GM10847 (cell line): Measurements from ENCODE around the gene IL12RB1.

Source experiments
- POLR2A ChIP-seq: IDR thresholded peaks from 2 replicates; pipeline ENCODE4 v1.6.1; 2011; ENCODE audit not compliant: insufficient read length; ENCODE audit errors: extremely low read depth

IL12RB1 gene

DNA sequence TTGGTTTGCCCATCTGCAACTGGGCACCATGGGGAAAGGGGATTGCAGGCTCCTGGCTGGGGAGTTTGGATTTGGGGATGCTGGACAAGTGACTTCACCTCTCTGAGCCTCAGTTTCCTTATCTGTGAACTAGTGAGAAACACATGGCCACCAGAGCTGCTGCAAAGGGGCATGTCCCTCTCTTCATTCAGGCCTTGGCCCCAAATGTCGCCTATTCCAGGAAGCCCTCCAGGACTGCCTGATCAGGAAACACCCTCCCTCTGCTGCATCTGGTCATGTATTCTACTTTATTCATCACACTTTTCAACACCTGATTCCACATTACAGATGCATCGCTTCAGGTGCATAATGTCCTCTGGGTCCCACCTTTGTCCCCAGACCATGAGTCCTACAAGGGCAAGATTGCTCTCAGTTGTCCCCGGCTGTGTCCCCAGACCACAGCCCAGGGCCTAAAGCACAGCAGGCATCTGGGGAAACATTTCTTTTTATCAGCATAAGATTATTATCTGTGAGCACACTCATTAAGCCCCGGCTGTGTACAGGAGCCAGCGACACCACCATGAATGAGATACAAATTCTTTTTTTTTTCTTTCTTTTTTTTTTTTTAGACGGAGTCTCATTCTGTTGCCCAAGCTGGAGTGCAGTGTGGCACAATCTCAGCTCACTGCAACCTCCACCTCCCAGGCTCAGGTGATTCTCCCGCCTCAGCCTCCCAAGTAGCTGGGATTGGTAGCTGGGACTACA, 41.3 kb downstream of the IL12RB1 start:
- no peak for TF ChIP-seq POLR2A

DNA sequence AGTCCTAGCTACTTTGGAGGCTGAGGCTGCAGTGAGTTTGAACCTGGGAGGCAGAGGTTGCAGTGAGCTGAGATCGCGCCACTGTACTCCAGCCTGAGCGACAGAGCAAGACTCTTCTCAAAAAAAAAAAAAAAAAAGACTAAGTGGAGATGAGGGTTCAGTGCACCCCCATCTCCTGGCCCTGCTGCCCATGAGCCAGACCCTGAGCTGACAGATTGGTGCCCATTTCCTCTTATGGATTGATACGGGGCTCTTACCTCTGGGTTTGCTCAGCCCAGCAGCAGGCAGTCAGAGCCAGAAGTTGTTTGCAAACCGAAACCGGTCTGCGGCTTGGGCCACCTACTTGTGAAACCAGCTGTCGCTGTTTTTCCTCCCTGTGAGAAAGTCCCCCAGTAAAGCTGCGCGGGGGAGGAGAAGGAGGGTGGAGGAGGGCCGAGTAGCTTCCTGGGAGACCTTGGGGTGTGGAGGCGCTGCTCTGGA, 41.9 kb downstream of the IL12RB1 start:
- TF ChIP-seq POLR2A, result no peak

DNA sequence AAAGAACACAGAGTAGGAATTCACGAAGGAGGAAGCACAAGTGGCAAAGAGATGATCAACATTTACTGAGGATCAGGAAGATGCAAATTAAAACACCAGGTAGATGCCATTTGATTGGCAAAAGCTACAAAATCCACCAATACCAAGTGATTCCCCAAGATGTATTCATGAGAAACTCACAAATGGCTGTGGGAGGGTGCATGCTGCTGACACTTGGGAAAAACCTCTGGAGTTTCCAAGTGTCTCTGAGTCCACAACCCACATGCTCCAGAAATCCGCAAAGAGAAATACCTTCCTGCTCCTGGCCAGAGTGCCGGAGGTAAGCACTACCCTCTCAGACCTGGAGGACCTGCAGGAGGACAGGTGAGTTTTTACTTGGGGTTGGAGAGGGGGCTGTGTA, 43.1 kb downstream of the IL12RB1 start:
- TF ChIP-seq POLR2A, result no peak

DNA sequence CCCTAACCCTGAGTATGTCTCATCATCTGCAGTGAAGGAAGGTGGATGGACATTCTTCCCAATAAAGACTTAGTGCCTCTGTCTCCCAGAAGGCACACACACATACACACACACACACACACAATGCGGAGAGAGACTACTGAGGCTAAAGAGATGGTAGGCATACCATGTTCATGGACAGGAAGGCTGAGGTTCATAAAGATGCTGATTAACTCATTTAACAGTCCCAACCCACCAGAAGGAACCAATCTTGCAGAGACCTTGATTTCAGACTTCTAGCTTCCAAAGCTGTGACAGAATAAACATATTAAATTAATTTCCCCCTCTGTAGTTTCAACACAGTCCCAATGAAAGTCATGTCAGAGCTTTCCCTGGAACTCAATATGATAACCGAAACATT, 45.7 kb downstream of the IL12RB1 start:
- no peak for TF ChIP-seq POLR2A

DNA sequence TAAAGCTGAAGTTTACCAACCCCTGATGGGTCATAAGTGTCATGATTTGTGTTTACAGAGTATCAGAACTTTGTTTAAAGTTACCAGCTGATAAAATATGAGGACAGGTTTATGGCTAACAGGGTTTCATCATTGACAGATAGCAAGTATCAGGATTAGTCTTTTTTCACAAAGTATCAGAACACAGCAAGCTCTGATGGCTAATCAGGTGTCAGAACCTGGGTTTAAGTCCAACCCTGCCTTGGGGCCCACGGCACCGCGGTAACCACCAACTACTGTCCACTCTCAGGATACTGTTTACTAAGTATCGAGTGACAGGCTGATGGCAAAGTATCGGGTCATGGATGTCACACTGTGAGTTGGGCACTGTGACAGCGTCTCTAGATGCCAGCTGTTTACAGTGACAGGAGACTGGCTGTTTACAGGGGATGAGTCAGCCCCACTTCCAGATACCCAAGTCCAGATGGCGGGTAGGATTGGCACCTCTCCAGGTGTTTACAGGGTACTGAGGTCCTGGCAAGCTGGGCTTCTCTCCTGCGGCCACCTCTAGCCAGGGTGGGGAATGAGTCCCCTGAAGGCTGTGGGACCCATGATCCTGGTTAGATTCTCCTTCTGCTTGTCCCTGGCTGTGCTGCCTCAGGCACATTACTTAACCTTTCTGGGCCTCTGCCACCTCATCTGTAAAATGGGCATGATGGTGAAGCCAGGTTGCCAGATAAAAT, 57.0 kb downstream of the IL12RB1 start:
- no peak for TF ChIP-seq POLR2A

DNA sequence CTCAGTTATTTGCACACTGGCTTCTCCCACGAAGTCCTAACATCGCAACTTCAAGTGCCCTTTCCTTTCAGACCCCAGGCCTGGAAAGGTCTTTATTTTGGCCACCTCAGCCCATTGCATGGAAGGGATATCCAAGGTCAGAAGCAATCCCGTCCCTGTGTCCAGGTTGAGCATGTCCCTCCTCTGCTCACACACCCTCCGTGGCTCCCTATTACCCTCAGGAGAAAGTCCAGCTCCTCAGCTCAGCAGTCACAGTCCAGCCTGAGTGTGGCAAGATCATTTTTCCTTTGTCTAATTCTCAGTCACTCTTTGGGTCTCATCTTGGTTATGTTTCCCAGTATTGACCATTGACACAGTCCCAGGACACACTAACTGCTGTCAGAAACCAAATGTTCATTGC, 59.6 kb downstream of the IL12RB1 start:
- no peak for TF ChIP-seq POLR2A

DNA sequence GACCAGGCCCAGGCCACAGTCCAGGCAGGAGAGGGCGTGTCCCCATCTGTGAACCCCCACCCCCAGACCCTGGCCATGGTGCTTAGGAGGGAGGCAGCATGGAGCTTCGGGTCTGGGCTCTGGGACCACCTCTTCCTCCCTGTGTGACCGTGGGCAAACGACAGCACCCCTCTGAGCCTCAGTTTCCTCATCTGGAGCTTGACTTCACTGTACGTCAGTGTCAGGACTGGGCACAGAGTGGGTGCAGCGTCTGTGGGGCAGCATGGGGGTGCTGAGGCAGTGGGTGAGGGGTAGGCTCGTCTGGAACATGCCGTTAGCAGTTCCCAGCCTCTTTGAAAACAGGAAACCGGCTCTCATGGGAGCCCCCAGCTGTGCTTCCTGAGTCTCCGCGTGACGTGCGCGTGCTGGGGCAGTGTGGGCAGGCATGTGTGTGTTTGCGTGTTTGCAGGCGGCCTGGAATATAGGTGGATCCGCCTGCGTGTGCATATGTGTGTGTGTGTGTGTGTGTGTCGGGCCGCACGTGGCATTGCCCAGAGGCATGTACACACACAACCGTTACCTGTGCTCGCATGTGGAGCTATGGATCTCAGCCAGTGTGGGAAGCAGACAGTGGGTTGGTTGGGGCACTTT, 63.0 kb downstream of the IL12RB1 start:
- no peak for TF ChIP-seq POLR2A

DNA sequence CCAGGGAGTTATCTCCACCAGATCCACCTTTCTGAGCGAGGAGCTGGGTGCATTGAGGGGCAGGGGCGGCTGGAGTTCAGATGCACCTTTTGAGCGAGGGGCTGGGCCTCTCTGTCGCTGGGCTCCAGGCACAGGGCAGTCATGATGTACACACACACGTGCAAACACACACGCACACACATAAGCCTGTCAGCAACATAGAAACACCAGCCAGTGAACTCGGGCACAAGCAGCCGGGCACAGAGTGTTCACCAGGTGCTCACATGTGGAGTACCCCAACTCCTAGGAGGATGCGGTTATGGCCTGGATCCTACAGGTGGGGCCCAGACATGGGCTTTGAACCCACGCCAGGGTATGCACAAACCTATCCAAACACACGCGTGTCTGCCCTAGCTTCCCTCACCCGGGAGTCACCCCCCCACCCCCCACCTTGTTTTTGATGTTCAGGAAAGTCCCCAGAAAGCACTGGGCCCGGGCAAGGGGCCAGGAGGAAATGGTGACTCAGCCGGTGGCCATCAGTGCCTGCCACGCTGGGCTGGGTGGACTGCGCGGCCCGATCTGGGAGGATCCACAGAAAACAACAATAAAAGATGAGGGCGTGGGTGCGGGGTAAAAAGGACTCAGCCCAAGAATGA, 65.5 kb downstream of the IL12RB1 start:
- no peak for TF ChIP-seq POLR2A

DNA sequence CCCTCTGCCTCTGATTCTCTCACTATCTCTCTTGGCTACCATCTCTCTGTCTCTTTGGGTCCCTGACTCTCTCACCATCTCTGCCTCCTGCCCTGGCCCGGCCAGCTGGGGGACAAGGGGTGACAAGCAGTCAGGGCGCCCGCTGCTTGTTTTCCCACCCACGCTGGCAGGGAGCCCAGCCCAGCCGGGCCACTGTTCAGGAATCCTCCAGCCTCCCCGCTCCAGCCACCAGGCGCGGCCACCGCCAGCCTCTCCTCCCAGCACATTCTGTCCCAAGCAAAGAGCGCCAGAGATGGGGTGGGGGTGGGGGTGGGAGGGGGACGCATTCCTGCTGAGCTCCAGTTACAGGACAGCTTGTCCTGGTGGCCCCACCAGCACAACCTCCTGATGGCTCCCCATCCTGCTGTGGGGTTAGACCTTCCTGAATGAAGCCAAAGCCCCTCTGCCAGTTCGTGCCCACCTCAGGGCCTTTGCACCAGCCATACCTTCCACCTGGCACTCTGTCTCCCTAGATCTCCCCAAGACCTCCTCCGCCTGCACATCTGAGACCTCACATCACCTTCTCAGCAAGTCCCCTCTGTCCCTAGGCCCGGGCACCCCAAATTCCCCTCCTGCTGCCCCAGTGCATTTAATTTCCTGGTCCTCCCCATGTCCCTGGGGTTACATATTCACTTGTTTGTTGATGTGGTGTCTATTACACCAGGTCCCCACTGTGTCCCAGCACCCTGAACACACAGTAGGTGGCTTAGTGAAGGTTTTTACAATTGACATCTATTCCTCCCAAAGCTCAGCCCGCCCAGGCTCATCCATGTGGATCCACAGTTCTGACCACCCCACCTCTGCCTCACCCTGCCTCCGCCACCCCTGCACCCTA, 66.3 kb downstream of the IL12RB1 start:
- TF ChIP-seq POLR2A, result no peak

DNA sequence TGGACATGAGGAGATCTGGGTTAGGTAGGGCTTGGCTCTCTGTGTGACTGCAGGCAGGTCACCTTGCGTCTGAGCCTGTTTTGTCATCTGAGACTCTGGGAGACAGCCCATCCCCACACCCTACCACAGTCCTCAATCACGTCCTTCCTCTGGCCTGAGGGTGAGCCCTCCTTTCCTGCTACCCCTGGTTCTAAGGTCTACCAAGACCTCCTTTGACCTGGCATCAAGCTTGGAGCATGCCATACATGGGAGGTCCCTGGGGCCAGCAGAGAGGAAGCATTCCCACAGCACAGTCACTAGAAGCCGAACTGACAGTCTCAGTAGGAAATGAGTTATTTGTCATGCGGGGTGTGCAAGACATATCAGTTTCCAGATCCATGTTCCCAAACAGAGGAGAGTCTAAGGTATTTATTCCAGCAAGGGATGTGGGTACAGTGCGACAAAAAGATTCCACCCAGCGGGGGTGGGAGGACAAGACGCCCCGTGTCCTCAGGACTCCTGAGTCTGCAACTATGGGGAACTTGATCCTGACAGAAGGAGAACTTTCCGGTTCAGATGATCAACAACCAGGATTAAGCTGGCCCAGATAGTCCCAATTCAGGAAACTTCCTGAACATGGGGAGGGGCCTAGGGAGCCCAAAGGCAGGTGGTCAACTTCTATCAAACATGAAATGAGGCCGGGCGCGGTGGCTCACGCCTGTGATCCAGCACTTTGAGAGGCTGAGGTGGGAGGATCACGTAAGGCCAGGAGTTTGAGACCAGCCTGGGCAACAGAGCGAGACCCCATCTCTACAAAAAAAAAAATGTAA, 69.3 kb downstream of the IL12RB1 start:
- TF ChIP-seq POLR2A, result no peak

DNA sequence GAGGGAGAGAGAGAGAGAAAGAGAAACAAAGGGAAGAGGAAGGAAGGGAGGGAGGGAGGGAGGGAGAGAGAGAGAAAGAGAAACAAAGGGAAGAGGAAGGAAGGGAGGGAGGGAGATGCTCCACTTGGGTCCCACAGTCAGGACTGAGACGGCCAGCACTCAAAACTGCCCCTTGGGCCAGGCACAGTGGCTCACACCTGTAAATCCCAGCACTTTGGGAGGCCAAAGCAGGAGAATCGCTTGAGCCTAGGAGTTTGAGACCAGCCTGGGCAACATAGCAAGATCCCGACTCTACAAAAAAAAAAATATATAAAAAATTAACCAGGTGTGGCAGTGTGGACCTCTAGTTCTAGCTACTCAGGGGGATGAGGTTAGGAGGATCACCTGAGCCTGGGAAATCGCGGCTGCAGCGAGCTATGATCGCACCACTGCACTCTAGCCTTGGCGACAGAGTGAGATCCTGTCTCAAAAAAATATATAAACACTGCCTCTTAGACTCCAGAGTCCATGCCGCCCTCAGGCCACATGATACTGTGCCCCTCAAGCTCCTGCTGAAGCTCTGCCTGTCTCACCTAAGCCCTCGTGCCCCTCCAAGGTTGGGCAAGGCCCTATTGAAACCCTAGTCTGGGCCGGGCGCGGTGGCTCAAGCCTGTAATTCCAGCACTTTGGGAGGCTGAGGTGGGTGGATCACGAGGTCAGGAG, 70.4 kb downstream of the IL12RB1 start:
- no peak for TF ChIP-seq POLR2A

DNA sequence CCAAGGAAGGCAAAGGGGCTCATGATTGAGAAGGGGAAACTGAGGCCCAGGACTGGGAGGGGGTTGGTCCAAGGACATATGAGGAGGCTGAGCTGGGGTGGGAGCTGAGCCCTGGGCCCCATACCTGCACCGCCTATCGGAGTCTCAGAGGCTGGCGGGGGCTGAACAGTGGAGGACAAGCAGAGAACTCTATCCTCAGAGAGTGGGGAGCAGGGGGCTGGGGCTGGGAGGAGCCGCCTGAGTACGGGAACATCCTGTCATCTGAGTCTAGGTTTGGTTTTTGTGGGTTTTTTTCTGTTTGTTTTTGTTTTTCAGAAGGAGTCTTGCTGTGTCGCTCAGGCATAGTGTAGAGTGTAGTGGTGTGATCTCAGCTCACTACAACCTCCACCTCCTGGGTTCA, 72.5 kb downstream of the IL12RB1 start:
- no peak for TF ChIP-seq POLR2A
